K562 (cell line): ENCODE data around the gene ANKRD34B. TPM values are rescaled to one million over a fixed set of nuclear protein-coding genes. Genes with fewer than 3 reads are reported as not detected.

ENCODE experiments used
- ATAC-seq: fragments of 200-7000 bp; cut with Tn5 transposase; 3 replicates; pipeline ENCODE4 v1.9.1; 2020; ENCODE audit warnings: moderate library complexity
- BruUV-seq: library from RNA; stranded (reverse); fragments of 400-500 nt; replicated peaks from 2 replicates; lab custom pipeline; 2021; lab: Mats Ljungman, UMichigan
- CTCF ChIA-PET: fragments of 300-600 bp; formaldehyde crosslinking; extraction: SDS; loops from one replicate; lab custom pipeline; 2021; ENCODE audit warnings: low intra/inter-chr PET ratio; lab: Yijun Ruan, JAX
- POLR2A ChIA-PET: fragments of 300-600, 350-650 bp; sonication (Branson Sonifier 250); formaldehyde crosslinking; extraction: SDS; loops from one replicate; lab custom pipeline; 2021; ENCODE audit warnings: antibody characterized with exemption, inconsistent platforms; lab: Yijun Ruan, JAX
- DNase-seq, 4 experiments: peaks; one replicate each; pipeline versions ENCODE4 v3.0.0 to v3.0.0-alpha.2; 2011 to 2018; ENCODE audit warnings: low spot score in 3 of 4, mixed read lengths in 3 of 4; ENCODE audit errors: extremely low read depth in 1 of 4
- FAIRE-seq: peaks from 2 replicates; lab custom pipeline; 2011; peaks lifted over from hg19 to GRCh38; lab: Jason Lieb, UNC
- H2AFZ ChIP-seq: 2 replicates; pipeline ENCODE4 v1.6.0; 2011; ENCODE audit warnings: low read depth, low read length, control low read depth, inconsistent platforms
- H3K27ac ChIP-seq: fragments of 200-600 bp; 3 replicates; pipeline ENCODE4 v1.8.0; 2011; ENCODE audit warnings: low read depth, mild to moderate bottlenecking, control low read depth, inconsistent platforms, low read length, moderate library complexity, mixed read lengths; ENCODE audit errors: extremely low read depth
- H3K27me3 ChIP-seq, 2 experiments: fragments of 300-600 bp in 1 of 2; 2 replicates in 1 of 2; 3 replicates in 1 of 2; pipeline versions ENCODE4 v1.6.0 to v1.8.0; 2011; ENCODE audit warnings: inconsistent platforms in 2 of 2, low read length in 2 of 2, mild to moderate bottlenecking in 1 of 2, mixed read lengths in 1 of 2, moderate library complexity in 1 of 2; ENCODE audit not compliant: control insufficient read depth in 2 of 2, insufficient read depth in 2 of 2
- H3K36me3 ChIP-seq: fragments of 300-600 bp; 3 replicates; pipeline ENCODE4 v1.8.0; 2011; ENCODE audit warnings: mild to moderate bottlenecking, low read length, inconsistent platforms; ENCODE audit not compliant: control insufficient read depth, insufficient read depth
- H3K4me1 ChIP-seq, 2 experiments: fragments of 200-600 bp in 1 of 2; replicated peaks in 1 of 2; 2 replicates in 1 of 2; 3 replicates in 1 of 2; pipeline versions ENCODE4 v1.5.1 to v1.8.0; 2011; ENCODE audit warnings: inconsistent platforms in 2 of 2, low read length in 2 of 2, mild to moderate bottlenecking in 1 of 2, mixed read lengths in 1 of 2, moderate library complexity in 1 of 2; ENCODE audit not compliant: control insufficient read depth in 2 of 2, insufficient read depth in 2 of 2
- H3K4me2 ChIP-seq: 2 replicates; pipeline ENCODE4 v1.6.1; 2011; ENCODE audit warnings: low read length, control low read depth, inconsistent platforms, mixed read lengths; ENCODE audit not compliant: insufficient read depth
- H3K4me3 ChIP-seq: fragments of 200-600 bp; sonication (generic), shearing (Covaris generic); 2 replicates; pipeline ENCODE4 v1.5.1; 2016; ENCODE audit warnings: control low read depth, inconsistent platforms
- H3K79me2 ChIP-seq: fragments of 200-600 bp; 3 replicates; pipeline ENCODE4 v1.8.0; 2011; ENCODE audit warnings: low read length, inconsistent platforms; ENCODE audit not compliant: control insufficient read depth, insufficient read depth
- H3K9ac ChIP-seq, 2 experiments: 2 replicates each; pipeline versions ENCODE4 v1.6.0 to v1.6.1; 2011; ENCODE audit warnings: low read depth in 2 of 2, low read length in 2 of 2, control low read depth in 1 of 2, inconsistent platforms in 1 of 2, mild to moderate bottlenecking in 1 of 2, mixed read lengths in 1 of 2; ENCODE audit not compliant: insufficient read depth in 1 of 2
- H3K9me1 ChIP-seq: one replicate; pipeline ENCODE4 v1.6.0; 2011; ENCODE audit warnings: inconsistent platforms, mild to moderate bottlenecking, low read length, moderate library complexity; ENCODE audit not compliant: control insufficient read depth, insufficient read depth
- H3K9me3 ChIP-seq: replicated peaks from 2 replicates; pipeline ENCODE4 v1.5.1; 2011; ENCODE audit warnings: low read depth, low read length, inconsistent platforms; ENCODE audit not compliant: control insufficient read depth, insufficient read depth
- H4K20me1 ChIP-seq: replicated peaks from 2 replicates; pipeline ENCODE4 v1.6.1; 2011; ENCODE audit warnings: low read length, inconsistent platforms, mixed read lengths; ENCODE audit not compliant: control insufficient read depth, insufficient read depth
- CHD2 ChIP-seq: IDR thresholded peaks from 2 replicates; pipeline ENCODE4 v1.6.1; 2011; ENCODE audit warnings: low read depth, low read length
- HDGF ChIP-seq: fragments of 450-650 bp; IDR thresholded peaks from 2 replicates; pipeline ENCODE4 v1.6.1; 2016
- NR3C1 ChIP-seq: sonication (generic); formaldehyde crosslinking; IDR thresholded peaks from 2 replicates; pipeline ENCODE4 v1.8.1; 2022; ENCODE audit warnings: missing genetic modification reagents
- SLC30A9 ChIP-seq: fragments of 250-450 bp; sonication (Bioruptor Pico); IDR thresholded peaks from 2 replicates; pipeline ENCODE4 v1.8.0; 2022; ENCODE audit warnings: mild to moderate bottlenecking, moderate library complexity
- SOX6 ChIP-seq: fragments of 450-650 bp; IDR thresholded peaks from 2 replicates; pipeline ENCODE4 v1.6.1; 2014; ENCODE audit warnings: mild to moderate bottlenecking
- WGBS: fragments of 100-300 bp; shearing (Covaris generic); methylation state at CpG from one replicate; pipeline ENCODE4 v1.1.6; 2016; ENCODE audit warnings: low coverage, mixed read lengths; ENCODE audit not compliant: insufficient coverage; ENCODE audit errors: missing lambda C conversion rate; 5-methylcytosine and 5-hydroxymethylcytosine counted together
- in situ Hi-C: fragments of 300-500 bp; cut with MboI; formaldehyde crosslinking; loops from 4 replicates; pipeline ENCODE4 v1.15.0; 2018; ENCODE audit warnings: inconsistent platforms, mixed read lengths
- intact Hi-C: fragments of 100-400 bp; cut with micrococcal nuclease; formaldehyde crosslinking; loops from 2 replicates; pipeline ENCODE4 v1.14.2; 2022
- polyA plus RNA-seq, 8 experiments: library from polyadenylated mRNA; depleted of rRNA in 4 of 8; stranded (reverse) in 5 of 8; unstranded in 3 of 8; fragments of >200 nt; fragmentation: Nextera tagmentation in 2 of 8; fragmentation: Illumina TruSeq in 1 of 8; extraction: Ambion mirVana in 2 of 8; extraction: Trizol in 1 of 8; gene quantifications; 2 replicates each; pipeline versions ENCODE4 v1.2.1 to v1.2.3, GENCODE V29; 2011 to 2014; ENCODE audit warnings: inconsistent platforms in 1 of 8, missing spikeins in 1 of 8
- total RNA-seq, 7 experiments: library from RNA; depleted of rRNA in 6 of 7; stranded (reverse); fragments of >200 nt in 6 of 7; fragmentation: Illumina TruSeq in 2 of 7; extraction: Trizol in 2 of 7; gene quantifications; 2 replicates each; pipeline versions ENCODE4 v1.2.1 to v1.2.3, GENCODE V29; 2011 to 2021; ENCODE audit warnings: low replicate concordance in 1 of 7
- TF ChIP-seq, protein P1 (sequence below): fragments of 450-650 bp; IDR thresholded peaks from 2 replicates; pipeline ENCODE4 v1.6.1; 2018; ENCODE audit warnings: mild to moderate bottlenecking, low read depth; ENCODE audit not compliant: partially characterized antibody

The ANKRD34B gene
- total and polyA plus RNA-seq, 9 of the 15 experiments (the other 6 are each of a cell fraction or from before 2014, with no cell fraction given): not detected

DNA sequence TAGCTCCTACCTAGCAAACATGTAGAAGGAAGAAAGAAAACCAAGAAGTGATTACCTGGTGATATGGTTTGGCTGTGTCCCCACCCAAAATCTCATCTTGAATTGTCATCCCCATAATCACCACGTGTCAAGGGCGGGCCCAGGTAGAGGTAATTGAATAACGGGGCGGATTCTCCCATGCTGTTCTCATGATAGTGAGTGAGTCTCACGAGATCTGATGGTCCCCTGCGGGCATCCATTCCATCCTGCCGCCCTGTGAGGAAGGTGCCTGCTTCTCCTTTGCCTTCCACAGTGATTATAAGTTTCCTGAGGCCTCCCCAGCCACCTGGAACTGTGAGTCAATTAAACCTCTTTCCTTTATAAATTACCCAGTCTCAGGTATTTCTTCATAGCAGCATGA is 27.4 kb upstream of the ANKRD34B start:
- H3K27ac ChIP-seq: no peak overlapping the region
- no peaks in the 10 kb centered on the region for H3K79me2 ChIP-seq
- TF ChIP-seq HDGF (no peak), SOX6 (no peak), SLC30A9 (no peak), NR3C1 (no peak), CHD2 (peak; percentile 58; the same call in 1 of the 2 replicates)
- TF ChIP-seq, protein P1, sequence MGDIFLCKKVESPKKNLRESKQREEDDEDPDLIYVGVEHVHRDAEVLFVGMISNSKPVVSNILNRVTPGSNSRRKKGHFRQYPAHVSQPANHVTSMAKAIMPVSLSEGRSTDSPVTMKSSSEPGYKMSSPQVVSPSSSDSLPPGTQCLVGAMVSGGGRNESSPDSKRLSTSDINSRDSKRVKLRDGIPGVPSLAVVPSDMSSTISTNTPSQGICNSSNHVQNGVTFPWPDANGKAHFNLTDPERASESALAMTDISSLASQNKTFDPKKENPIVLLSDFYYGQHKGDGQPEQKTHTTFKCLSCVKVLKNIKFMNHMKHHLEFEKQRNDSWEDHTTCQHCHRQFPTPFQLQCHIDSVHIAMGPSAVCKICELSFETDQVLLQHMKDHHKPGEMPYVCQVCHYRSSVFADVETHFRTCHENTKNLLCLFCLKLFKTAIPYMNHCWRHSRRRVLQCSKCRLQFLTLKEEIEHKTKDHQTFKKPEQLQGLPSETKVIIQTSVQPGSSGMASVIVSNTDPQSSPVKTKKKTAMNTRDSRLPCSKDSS: no peak
- POLR2A ChIA-PET: no interaction called here
- H3K4me3 ChIP-seq: no peak overlapping the region
- intact Hi-C loops: no loop called here
- in situ Hi-C loops: no loop called here
- H3K9me1 ChIP-seq: no peaks in the 10 kb centered on the region
- WGBS: 6% methylated on average over 7 of the region's 7 CpGs
- ATAC-seq: no peak
- peaks cover 5 to 8% of the 10 kb centered on the region in 2 experiments; a peak in 2 of 5 replicates for H3K27me3 ChIP-seq
- no peak overlapping the region for H2AFZ ChIP-seq
- no peaks in the 10 kb centered on the region for H3K9me3 ChIP-seq
- no peak overlapping the region for H3K9ac ChIP-seq
- no peaks in the 10 kb centered on the region for H3K36me3 ChIP-seq
- no peaks in the 10 kb centered on the region; the same call in 1 of the 2 replicates for H4K20me1 ChIP-seq
- CTCF ChIA-PET: no interaction called here
- FAIRE-seq: no peak
- H3K4me2 ChIP-seq: no peak overlapping the region
- no peaks in the 10 kb centered on the region; a peak in 1 of 5 replicates for H3K4me1 ChIP-seq
- no TSS peak for BruUV-seq
- DNase-seq: no peak
